HEK293 (cell line): ENCODE results near the gene SLC48A1.

ENCODE experiments used
- CTCF ChIA-PET: fragments of 350-600 bp; formaldehyde crosslinking; extraction: SDS; loops from one replicate; lab custom pipeline; 2021; ENCODE audit warnings: antibody characterized with exemption; lab: Yijun Ruan, JAX
- POLR2A ChIA-PET: fragments of 300-600 bp; formaldehyde crosslinking; extraction: SDS; loops from one replicate; lab custom pipeline; 2020; ENCODE audit warnings: antibody characterized with exemption, inconsistent platforms; lab: Yijun Ruan, JAX
- H3K27ac ChIP-seq: fragments of 200-500 bp; sonication (Bioruptor generic); 2 replicates; pipeline ENCODE4 v1.5.1; 2014; ENCODE audit warnings: low read depth, low read length, control low read depth, inconsistent platforms; ENCODE audit errors: extremely low read depth
- H3K36me3 ChIP-seq, 2 experiments: fragments of 200-500 bp in 1 of 2; sonication (Bioruptor generic) in 1 of 2; 1 replicate in 1 of 2; 2 replicates in 1 of 2; pipeline ENCODE4 v1.5.1; 2014 to 2017; ENCODE audit warnings: inconsistent platforms in 2 of 2, low read length in 2 of 2; ENCODE audit not compliant: control insufficient read depth in 2 of 2, insufficient read depth in 1 of 2
- H3K4me1 ChIP-seq: fragments of 200-500 bp; sonication (Bioruptor generic); 2 replicates; pipeline ENCODE4 v1.5.1; 2014; ENCODE audit warnings: mild to moderate bottlenecking, low read length, inconsistent platforms; ENCODE audit not compliant: control insufficient read depth, insufficient read depth
- H3K4me3 ChIP-seq: 2 replicates; pipeline ENCODE4 v1.5.1; 2011; ENCODE audit warnings: low read depth, mild to moderate bottlenecking, control low read depth, low read length, moderate library complexity
- H3K9me3 ChIP-seq: fragments of 200-500 bp; sonication (Bioruptor generic); 2 replicates; pipeline ENCODE4 v1.5.1; 2014; ENCODE audit warnings: low read depth, low read length, inconsistent platforms; ENCODE audit not compliant: control insufficient read depth, insufficient read depth
- BCL11A ChIP-seq: fragments of 450-650 bp; formaldehyde crosslinking; IDR thresholded peaks from 2 replicates; pipeline ENCODE4 v1.5.1; 2016; ENCODE audit warnings: low read depth, missing biosample characterization, missing genetic modification characterization
- GLIS1 ChIP-seq: fragments of 450-650 bp; formaldehyde crosslinking; IDR thresholded peaks from 2 replicates; pipeline ENCODE4 v1.5.1; 2016; ENCODE audit warnings: missing biosample characterization, missing genetic modification characterization
- GLIS2 ChIP-seq: fragments of 450-650 bp; formaldehyde crosslinking; IDR thresholded peaks from 2 replicates; pipeline ENCODE4 v1.5.1; 2016; ENCODE audit warnings: missing biosample characterization, missing genetic modification characterization
- HOXA7 ChIP-seq: sonication (generic); formaldehyde crosslinking; IDR thresholded peaks from 2 replicates; pipeline ENCODE4 v1.8.1; 2022; ENCODE audit warnings: missing genetic modification reagents, borderline replicate concordance
- SCRT2 ChIP-seq: fragments of 450-650 bp; formaldehyde crosslinking; IDR thresholded peaks from 2 replicates; pipeline ENCODE4 v1.5.1; 2016; ENCODE audit warnings: missing biosample characterization, missing genetic modification characterization
- SP7 ChIP-seq: fragments of 450-650 bp; formaldehyde crosslinking; IDR thresholded peaks from 2 replicates; pipeline ENCODE4 v1.5.1; 2016; ENCODE audit warnings: missing biosample characterization, missing genetic modification characterization
- WT1 ChIP-seq: fragments of 450-650 bp; formaldehyde crosslinking; IDR thresholded peaks from 2 replicates; pipeline ENCODE4 v1.5.1; 2016; ENCODE audit warnings: missing biosample characterization, missing genetic modification characterization
- ZBTB20 ChIP-seq: fragments of 450-650 bp; formaldehyde crosslinking; IDR thresholded peaks from 2 replicates; pipeline ENCODE4 v1.5.1; 2016; ENCODE audit warnings: missing biosample characterization, missing genetic modification characterization
- ZIC2 ChIP-seq: fragments of 450-650 bp; formaldehyde crosslinking; IDR thresholded peaks from 2 replicates; pipeline ENCODE4 v1.5.1; 2016; ENCODE audit warnings: missing biosample characterization, missing genetic modification characterization
- ZNF157 ChIP-seq: fragments of 450-650 bp; formaldehyde crosslinking; IDR thresholded peaks from 2 replicates; pipeline ENCODE4 v1.5.1; 2016; ENCODE audit warnings: missing biosample characterization, missing genetic modification characterization
- ZNF175 ChIP-seq: fragments of 450-650 bp; formaldehyde crosslinking; IDR thresholded peaks from 2 replicates; pipeline ENCODE4 v1.5.1; 2016; ENCODE audit warnings: missing biosample characterization, missing genetic modification characterization
- ZNF221 ChIP-seq: fragments of 450-650 bp; formaldehyde crosslinking; IDR thresholded peaks from 2 replicates; pipeline ENCODE4 v1.5.1; 2017; ENCODE audit warnings: missing biosample characterization, missing genetic modification characterization, borderline replicate concordance
- ZNF23 ChIP-seq: fragments of 450-650 bp; formaldehyde crosslinking; IDR thresholded peaks from 2 replicates; pipeline ENCODE4 v1.5.1; 2016; ENCODE audit warnings: missing biosample characterization, missing genetic modification characterization, borderline replicate concordance
- ZNF423 ChIP-seq: fragments of 450-650 bp; formaldehyde crosslinking; IDR thresholded peaks from 2 replicates; pipeline ENCODE4 v1.5.1; 2016; ENCODE audit warnings: missing biosample characterization, missing genetic modification characterization
- ZNF433 ChIP-seq: fragments of 450-650 bp; formaldehyde crosslinking; IDR thresholded peaks from 2 replicates; pipeline ENCODE4 v1.5.1; 2016; ENCODE audit warnings: missing biosample characterization, missing genetic modification characterization, low read depth
- ZNF510 ChIP-seq: fragments of 450-650 bp; formaldehyde crosslinking; IDR thresholded peaks from 2 replicates; pipeline ENCODE4 v1.5.1; 2018; ENCODE audit warnings: mild to moderate bottlenecking, missing genetic modification characterization, missing biosample characterization; ENCODE audit not compliant: insufficient replicate concordance
- ZNF560 ChIP-seq: fragments of 450-650 bp; formaldehyde crosslinking; IDR thresholded peaks from 2 replicates; pipeline ENCODE4 v1.5.1; 2017; ENCODE audit warnings: missing biosample characterization, missing genetic modification characterization, borderline replicate concordance
- ZNF585B ChIP-seq: fragments of 450-650 bp; formaldehyde crosslinking; IDR thresholded peaks from 2 replicates; pipeline ENCODE4 v1.5.1; 2016; ENCODE audit warnings: missing biosample characterization, missing genetic modification characterization
- ZNF600 ChIP-seq: fragments of 450-650 bp; formaldehyde crosslinking; IDR thresholded peaks from 2 replicates; pipeline ENCODE4 v1.5.1; 2016; ENCODE audit warnings: missing biosample characterization, missing genetic modification characterization
- ZNF610 ChIP-seq: fragments of 450-650 bp; formaldehyde crosslinking; IDR thresholded peaks from 2 replicates; pipeline ENCODE4 v1.5.1; 2016; ENCODE audit warnings: missing biosample characterization, missing genetic modification characterization, borderline replicate concordance
- ZNF768 ChIP-seq: fragments of 450-650 bp; formaldehyde crosslinking; IDR thresholded peaks from 2 replicates; pipeline ENCODE4 v1.5.1; 2018; ENCODE audit warnings: missing biosample characterization, mild to moderate bottlenecking, missing genetic modification characterization
- TF ChIP-seq, protein P1 (sequence below): fragments of 450-650 bp; formaldehyde crosslinking; IDR thresholded peaks from 2 replicates; pipeline ENCODE4 v1.5.1; 2017; ENCODE audit warnings: missing biosample characterization, missing genetic modification characterization
- TF ChIP-seq, protein P2 (sequence below): fragments of 450-650 bp; formaldehyde crosslinking; IDR thresholded peaks from 2 replicates; pipeline ENCODE4 v1.5.1; 2016; ENCODE audit warnings: missing biosample characterization, missing genetic modification characterization
- TF ChIP-seq, protein P3 (sequence below): fragments of 450-650 bp; formaldehyde crosslinking; IDR thresholded peaks from 2 replicates; pipeline ENCODE4 v1.5.1; 2016; ENCODE audit warnings: missing biosample characterization, missing genetic modification characterization
- TF ChIP-seq, protein P4 (sequence below): fragments of 450-650 bp; formaldehyde crosslinking; IDR thresholded peaks from 2 replicates; pipeline ENCODE4 v1.5.1; 2016; ENCODE audit warnings: missing biosample characterization, missing genetic modification characterization, borderline replicate concordance

SLC48A1 gene

DNA sequence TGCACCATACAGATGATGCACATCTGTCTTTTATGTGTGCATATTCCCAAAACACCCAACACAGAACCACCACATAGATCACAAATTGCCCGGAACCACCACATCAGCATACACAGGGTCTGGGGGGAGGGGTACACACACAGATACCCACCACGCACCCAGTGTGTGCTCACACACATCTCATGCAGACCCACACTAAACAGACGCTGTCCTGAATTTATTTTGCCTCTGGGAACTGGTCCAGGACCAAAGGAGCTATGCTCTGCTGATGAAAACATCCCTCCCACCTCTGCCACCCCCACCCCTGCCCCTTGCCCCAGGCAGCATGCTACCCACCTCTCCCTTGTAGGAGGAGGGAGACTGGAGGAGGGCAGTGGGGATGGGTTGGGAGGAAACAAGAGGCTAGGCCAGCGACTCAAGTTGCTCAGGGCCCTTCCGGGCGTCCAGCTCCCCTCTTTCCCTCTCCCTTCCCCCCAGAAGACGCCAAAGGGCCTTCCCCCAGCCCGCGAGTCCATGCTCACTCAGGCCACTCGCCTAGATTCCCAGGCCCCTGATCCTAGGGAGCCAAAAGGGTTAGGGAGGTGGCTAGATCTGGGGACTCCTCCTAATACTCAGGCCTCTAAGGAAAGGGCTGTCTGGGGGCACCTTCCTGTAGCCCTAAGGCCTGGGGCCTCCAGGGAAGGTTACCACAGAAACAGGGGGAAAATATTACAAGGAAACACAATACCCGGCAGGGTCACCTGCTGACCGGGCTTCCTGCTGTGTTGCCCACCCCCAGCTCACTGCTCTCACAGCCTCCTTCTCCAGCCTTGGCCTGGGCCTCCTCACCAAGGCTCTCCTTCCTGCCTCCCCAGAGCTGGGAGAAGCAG is 43.6 kb downstream of the SLC48A1 start (continued):
- TF ChIP-seq, protein P1, sequence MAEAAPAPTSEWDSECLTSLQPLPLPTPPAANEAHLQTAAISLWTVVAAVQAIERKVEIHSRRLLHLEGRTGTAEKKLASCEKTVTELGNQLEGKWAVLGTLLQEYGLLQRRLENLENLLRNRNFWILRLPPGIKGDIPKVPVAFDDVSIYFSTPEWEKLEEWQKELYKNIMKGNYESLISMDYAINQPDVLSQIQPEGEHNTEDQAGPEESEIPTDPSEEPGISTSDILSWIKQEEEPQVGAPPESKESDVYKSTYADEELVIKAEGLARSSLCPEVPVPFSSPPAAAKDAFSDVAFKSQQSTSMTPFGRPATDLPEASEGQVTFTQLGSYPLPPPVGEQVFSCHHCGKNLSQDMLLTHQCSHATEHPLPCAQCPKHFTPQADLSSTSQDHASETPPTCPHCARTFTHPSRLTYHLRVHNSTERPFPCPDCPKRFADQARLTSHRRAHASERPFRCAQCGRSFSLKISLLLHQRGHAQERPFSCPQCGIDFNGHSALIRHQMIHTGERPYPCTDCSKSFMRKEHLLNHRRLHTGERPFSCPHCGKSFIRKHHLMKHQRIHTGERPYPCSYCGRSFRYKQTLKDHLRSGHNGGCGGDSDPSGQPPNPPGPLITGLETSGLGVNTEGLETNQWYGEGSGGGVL (tag by site-specific recombination): 0 out of 2 replicates have a peak, but pooled peaks have one; percentile 41
- TF ChIP-seq ZNF610 (tag by site-specific recombination) (no peak), ZNF23 (tag by site-specific recombination) (no peak), GLIS2 (no peak), ZNF510 (tag by site-specific recombination) (no peak), GLIS1 (tag by site-specific recombination) (peak; percentile 53), ZNF560 (tag by site-specific recombination) (no peak), ZNF768 (no peak), HOXA7 (CRISPR knock-in tag) (no peak)
- TF ChIP-seq, protein P2, sequence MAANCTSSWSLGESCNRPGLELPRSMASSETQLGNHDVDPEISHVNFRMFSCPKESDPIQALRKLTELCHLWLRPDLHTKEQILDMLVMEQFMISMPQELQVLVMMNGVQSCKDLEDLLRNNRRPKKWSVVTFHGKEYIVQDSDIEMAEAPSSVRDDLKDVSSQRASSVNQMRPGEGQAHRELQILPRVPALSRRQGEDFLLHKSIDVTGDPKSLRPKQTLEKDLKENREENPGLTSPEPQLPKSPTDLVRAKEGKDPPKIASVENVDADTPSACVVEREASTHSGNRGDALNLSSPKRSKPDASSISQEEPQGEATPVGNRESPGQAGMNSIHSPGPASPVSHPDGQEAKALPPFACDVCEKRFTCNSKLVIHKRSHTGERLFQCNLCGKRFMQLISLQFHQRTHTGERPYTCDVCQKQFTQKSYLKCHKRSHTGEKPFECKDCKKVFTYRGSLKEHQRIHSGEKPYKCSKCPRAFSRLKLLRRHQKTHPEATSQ (tag by site-specific recombination): no peak

DNA sequence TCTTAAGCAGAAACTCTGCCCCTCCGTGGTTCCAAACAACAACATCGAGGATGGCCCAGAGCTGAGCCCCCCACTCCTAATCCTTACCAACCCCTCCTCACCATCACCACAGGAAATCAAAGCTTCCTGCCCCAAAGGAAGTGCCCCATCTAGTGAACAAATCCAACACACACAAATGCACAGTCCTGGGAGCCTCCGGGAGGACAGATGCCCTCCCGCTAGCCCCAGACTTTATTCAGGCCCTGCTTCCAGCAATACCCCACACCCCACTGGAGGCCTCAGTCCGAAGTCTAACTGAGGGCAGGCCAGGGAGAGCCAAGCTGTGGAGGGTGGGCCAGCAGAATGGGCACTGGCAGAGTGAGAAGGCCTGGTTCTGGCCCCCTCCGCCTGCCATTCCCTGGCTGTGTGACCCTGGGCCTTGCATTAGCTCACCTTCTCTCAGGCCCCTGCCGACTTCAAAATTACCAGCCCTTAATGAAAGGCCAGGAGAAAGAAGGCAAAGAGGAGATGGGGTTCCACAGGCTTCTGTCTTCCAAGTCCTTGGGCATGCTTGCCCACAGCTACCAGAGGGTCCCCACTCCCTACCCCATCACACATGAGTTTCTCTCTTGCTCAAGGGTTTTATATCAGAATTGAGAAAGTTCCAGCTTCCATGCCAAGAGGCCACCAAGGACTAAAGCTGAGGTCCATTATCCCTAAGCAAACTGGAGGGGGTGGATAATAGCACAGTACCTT is 44.4 kb downstream of the SLC48A1 start:
- ChIA-PET POLR2A (interaction anchor here (1.2 to 2.6 kb wide), 4 partner anchors 9 to 112 kb away, joined by 3 to 15 read pairs (median 6); partner anchors contain the start of gene RPAP3), CTCF (interaction anchor here (0.7 to 7.3 kb wide), 10 partner anchors 9 to 102 kb away, joined by 3 to 91 read pairs (median 4); no protein-coding TSS in a partner anchor)
- no peak for TF ChIP-seq ZNF585B (tag by site-specific recombination)
- TF ChIP-seq, protein P3, sequence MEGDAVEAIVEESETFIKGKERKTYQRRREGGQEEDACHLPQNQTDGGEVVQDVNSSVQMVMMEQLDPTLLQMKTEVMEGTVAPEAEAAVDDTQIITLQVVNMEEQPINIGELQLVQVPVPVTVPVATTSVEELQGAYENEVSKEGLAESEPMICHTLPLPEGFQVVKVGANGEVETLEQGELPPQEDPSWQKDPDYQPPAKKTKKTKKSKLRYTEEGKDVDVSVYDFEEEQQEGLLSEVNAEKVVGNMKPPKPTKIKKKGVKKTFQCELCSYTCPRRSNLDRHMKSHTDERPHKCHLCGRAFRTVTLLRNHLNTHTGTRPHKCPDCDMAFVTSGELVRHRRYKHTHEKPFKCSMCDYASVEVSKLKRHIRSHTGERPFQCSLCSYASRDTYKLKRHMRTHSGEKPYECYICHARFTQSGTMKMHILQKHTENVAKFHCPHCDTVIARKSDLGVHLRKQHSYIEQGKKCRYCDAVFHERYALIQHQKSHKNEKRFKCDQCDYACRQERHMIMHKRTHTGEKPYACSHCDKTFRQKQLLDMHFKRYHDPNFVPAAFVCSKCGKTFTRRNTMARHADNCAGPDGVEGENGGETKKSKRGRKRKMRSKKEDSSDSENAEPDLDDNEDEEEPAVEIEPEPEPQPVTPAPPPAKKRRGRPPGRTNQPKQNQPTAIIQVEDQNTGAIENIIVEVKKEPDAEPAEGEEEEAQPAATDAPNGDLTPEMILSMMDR (tag by site-specific recombination): peak; percentile 71
- TF ChIP-seq ZNF600 (tag by site-specific recombination): peak; percentile 61; the same call in 1 of the 2 replicates
- TF ChIP-seq GLIS2: peak; percentile 46; the same call in 1 of the 2 replicates
- peak; percentile 27; the same call in 1 of the 2 replicates for TF ChIP-seq ZIC2
- peak; percentile 90 for TF ChIP-seq ZBTB20 (tag by site-specific recombination)
- Histone ChIP-seq H3K4me1 (peaks cover 12% of the 10 kb centered on the region), H3K36me3 (peaks cover 0 to 7% of the 10 kb centered on the region in 2 experiments; a peak in 1 of 3 replicates), H3K4me3 (no peak overlapping the region), H3K9me3 (no peaks in the 10 kb centered on the region), H3K27ac (peak overlapping the region; percentile 1; the same call in 1 of the 2 replicates)

DNA sequence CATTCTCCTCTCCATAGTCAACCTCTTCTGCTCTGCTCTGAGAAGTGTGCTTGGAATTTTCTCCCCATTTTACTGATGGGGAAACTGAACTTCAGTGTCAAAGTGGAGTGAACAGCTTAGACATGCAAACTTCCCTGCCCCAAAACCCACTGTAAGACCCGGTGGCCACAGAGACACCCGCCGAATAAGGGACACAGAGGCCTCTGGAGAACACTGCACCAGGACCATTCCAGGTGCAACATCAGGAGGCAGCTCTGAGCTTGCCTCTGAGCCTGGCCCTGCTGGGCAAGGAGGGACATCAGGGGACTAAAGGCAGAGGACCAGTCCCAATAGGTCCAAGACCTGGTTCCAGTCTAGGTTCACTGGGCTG is 45.0 kb downstream of the SLC48A1 start:
- Histone ChIP-seq H3K36me3 (peaks cover 0 to 7% of the 10 kb centered on the region in 2 experiments; a peak in 1 of 3 replicates), H3K4me3 (no peak overlapping the region), H3K4me1 (peaks cover 10% of the 10 kb centered on the region), H3K9me3 (no peaks in the 10 kb centered on the region), H3K27ac (no peak overlapping the region)
- ChIA-PET CTCF (interaction anchor here (0.7 to 7.3 kb wide), 11 partner anchors 8 to 102 kb away, joined by 3 to 91 read pairs (median 4); no protein-coding TSS in a partner anchor), POLR2A (interaction anchor here (1.2 to 2.6 kb wide), 4 partner anchors 10 to 112 kb away, joined by 3 to 15 read pairs (median 6); partner anchors contain the start of gene RPAP3)
- TF ChIP-seq ZNF433 (tag by site-specific recombination) (no peak), SP7 (tag by site-specific recombination) (no peak), WT1 (no peak), ZNF157 (no peak), BCL11A (tag by site-specific recombination) (no peak), ZNF175 (tag by site-specific recombination) (no peak), ZNF423 (tag by site-specific recombination) (no peak), ZNF221 (no peak), SCRT2 (tag by site-specific recombination) (no peak)
- TF ChIP-seq, protein P4, sequence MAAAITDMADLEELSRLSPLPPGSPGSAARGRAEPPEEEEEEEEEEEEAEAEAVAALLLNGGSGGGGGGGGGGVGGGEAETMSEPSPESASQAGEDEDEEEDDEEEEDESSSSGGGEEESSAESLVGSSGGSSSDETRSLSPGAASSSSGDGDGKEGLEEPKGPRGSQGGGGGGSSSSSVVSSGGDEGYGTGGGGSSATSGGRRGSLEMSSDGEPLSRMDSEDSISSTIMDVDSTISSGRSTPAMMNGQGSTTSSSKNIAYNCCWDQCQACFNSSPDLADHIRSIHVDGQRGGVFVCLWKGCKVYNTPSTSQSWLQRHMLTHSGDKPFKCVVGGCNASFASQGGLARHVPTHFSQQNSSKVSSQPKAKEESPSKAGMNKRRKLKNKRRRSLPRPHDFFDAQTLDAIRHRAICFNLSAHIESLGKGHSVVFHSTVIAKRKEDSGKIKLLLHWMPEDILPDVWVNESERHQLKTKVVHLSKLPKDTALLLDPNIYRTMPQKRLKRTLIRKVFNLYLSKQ (tag by site-specific recombination): no peak
